GM18907 (cell line): ENCODE results near the gene IQGAP1.
"Not testable (repeated sequence)": the region's sequence is repeated elsewhere in the genome, so short reads cannot be mapped to it uniquely, and the experiment has no call there.

Experiments used
- ATAC-seq: cut with Tn5 transposase; IDR thresholded peaks from one replicate; pipeline ENCODE4 v1.9.1; 2021; ENCODE audit warnings: mild to moderate bottlenecking, moderate library complexity; ENCODE audit not compliant: unreplicated experiment

The IQGAP1 gene

GRCh38 chr15:90482124-90483011 lies 94.3 kb downstream of the IQGAP1 start:
- ATAC-seq: no peak

GRCh38 chr15:90483012-90483307 lies 94.9 kb downstream of the IQGAP1 start:
- no peak for ATAC-seq

- ATAC-seq: no peak
Measured at GRCh38 chr15:90483637-90484036, 95.6 kb downstream of the IQGAP1 start.

- no peak for ATAC-seq
Measured at GRCh38 chr15:90487186-90487585, 99.1 kb downstream of the IQGAP1 start.

GRCh38 chr15:90489514-90489913 lies 101.5 kb downstream of the IQGAP1 start:
- no peak for ATAC-seq

GRCh38 chr15:90489944-90490343 lies 101.9 kb downstream of the IQGAP1 start:
- ATAC-seq: no peak

GRCh38 chr15:90493647-90494046 lies 105.6 kb downstream of the IQGAP1 start:
- ATAC-seq: no peak

- ATAC-seq: no peak
Measured at GRCh38 chr15:90495067-90495466, 107.0 kb downstream of the IQGAP1 start.

- ATAC-seq: no peak
Measured at GRCh38 chr15:90496791-90497190, 108.7 kb downstream of the IQGAP1 start.

GRCh38 chr15:90497376-90497775 lies 109.3 kb downstream of the IQGAP1 start:
- ATAC-seq: no peak

- no peak for ATAC-seq
Measured at GRCh38 chr15:90497912-90498311, 109.9 kb downstream of the IQGAP1 start.

- ATAC-seq: no peak
Measured at GRCh38 chr15:90500171-90500570, 112.1 kb downstream of the IQGAP1 start.

GRCh38 chr15:90501898-90502297 lies 113.9 kb downstream of the IQGAP1 start:
- no peak for ATAC-seq

GRCh38 chr15:90510781-90511180 lies 122.7 kb downstream of the IQGAP1 start:
- ATAC-seq: not testable (repeated sequence)

GRCh38 chr15:90511211-90511618 lies 123.2 kb downstream of the IQGAP1 start:
- not testable (repeated sequence) for ATAC-seq

GRCh38 chr15:90512276-90512675 lies 124.2 kb downstream of the IQGAP1 start:
- ATAC-seq: no peak

- ATAC-seq: no peak
Measured at GRCh38 chr15:90512981-90513380, 124.9 kb downstream of the IQGAP1 start.

GRCh38 chr15:90513448-90513847 lies 125.4 kb downstream of the IQGAP1 start:
- no peak for ATAC-seq

GRCh38 chr15:90513893-90514292 lies 125.9 kb downstream of the IQGAP1 start:
- not testable (repeated sequence) for ATAC-seq

- no peak for ATAC-seq
Measured at GRCh38 chr15:90519688-90520087, 131.6 kb downstream of the IQGAP1 start.

GRCh38 chr15:90520365-90520764 lies 132.3 kb downstream of the IQGAP1 start:
- no peak for ATAC-seq

GRCh38 chr15:90523373-90523772 lies 135.3 kb downstream of the IQGAP1 start:
- ATAC-seq: no peak
